Neural cell (in vitro differentiated cells): Measurements from ENCODE around the gene ANKRD45. TPM values are rescaled to one million over a fixed set of nuclear protein-coding genes. Genes with fewer than 3 reads are reported as not detected.
"Not testable (repeated sequence)": the region's sequence is repeated elsewhere in the genome, so short reads cannot be mapped to it uniquely, and the experiment has no call there.

ENCODE experiments used
- H2AFZ ChIP-seq: fragments of 200-600, 300-800 bp; sonication (generic), shearing (Covaris generic); 2 replicates; pipeline ENCODE4 v1.6.0; 2014; ENCODE audit warnings: low read depth, mild to moderate bottlenecking, antibody characterized with exemption, low read length, moderate library complexity
- H3F3A ChIP-seq: fragments of 200-600 bp; shearing (Covaris generic); 2 replicates; pipeline ENCODE4 v1.6.1; 2016; ENCODE audit warnings: mild to moderate bottlenecking, moderate library complexity, mixed read lengths, antibody characterized with exemption, low read length; ENCODE audit not compliant: insufficient read depth, poor library complexity, severe bottlenecking
- H3K27ac ChIP-seq: fragments of 200-600, 300-800 bp; sonication (generic), shearing (Covaris generic); 2 replicates; pipeline ENCODE4 v1.5.1; 2014; ENCODE audit warnings: mild to moderate bottlenecking, low read length, moderate library complexity
- H3K27me3 ChIP-seq: fragments of 300-800, 200-600 bp; sonication (generic), shearing (Covaris generic); 2 replicates; pipeline ENCODE4 v1.6.0; 2014; ENCODE audit warnings: mild to moderate bottlenecking, low read depth, low read length, moderate library complexity; ENCODE audit not compliant: insufficient read depth
- H3K36me3 ChIP-seq: fragments of 300-800, 200-600 bp; sonication (generic), shearing (Covaris generic); 2 replicates; pipeline ENCODE4 v1.5.1; 2014; ENCODE audit warnings: mild to moderate bottlenecking, antibody characterized with exemption, low read length, moderate library complexity; ENCODE audit not compliant: insufficient read depth
- H3K4me2 ChIP-seq: fragments of 300-800, 200-600 bp; sonication (generic), shearing (Covaris generic); 2 replicates; pipeline ENCODE4 v1.6.0; 2014; ENCODE audit warnings: mild to moderate bottlenecking, low read length
- H3K4me3 ChIP-seq: fragments of 300-800, 200-600 bp; sonication (generic), shearing (Covaris generic); 2 replicates; pipeline ENCODE4 v1.5.1; 2014; ENCODE audit warnings: mild to moderate bottlenecking, low read length, moderate library complexity
- H3K79me2 ChIP-seq: fragments of 200-600 bp; shearing (Covaris generic); replicated peaks from 2 replicates; pipeline ENCODE4 v1.6.0; 2014; ENCODE audit warnings: mild to moderate bottlenecking, low read length, moderate library complexity; ENCODE audit not compliant: insufficient read depth
- H3K9ac ChIP-seq: fragments of 300-800, 200-600 bp; sonication (generic), shearing (Covaris generic); 2 replicates; pipeline ENCODE4 v1.6.1; 2016; ENCODE audit warnings: mild to moderate bottlenecking, low read length, mixed read lengths
- H3K9me2 ChIP-seq: fragments of 200-600 bp; shearing (Covaris generic); 2 replicates; pipeline ENCODE4 v1.6.1; 2016; ENCODE audit warnings: mild to moderate bottlenecking, low read length, mixed read lengths; ENCODE audit not compliant: insufficient read depth
- H3K9me3 ChIP-seq: fragments of 200-600, 300-800 bp; sonication (generic), shearing (Covaris generic); 2 replicates; pipeline ENCODE4 v1.6.1; 2016; ENCODE audit warnings: mild to moderate bottlenecking, mixed run types, low read length, moderate library complexity, mixed read lengths
- H4K20me1 ChIP-seq: fragments of 200-600 bp; shearing (Covaris generic); 2 replicates; pipeline ENCODE4 v1.6.1; 2016; ENCODE audit warnings: mild to moderate bottlenecking, mixed run types; ENCODE audit not compliant: insufficient read depth
- EP300 ChIP-seq: fragments of 450-650 bp; conservative IDR thresholded peaks from 2 replicates; pipeline ENCODE4 v1.6.1; 2014; ENCODE audit warnings: antibody characterized with exemption, mild to moderate bottlenecking, moderate library complexity; ENCODE audit not compliant: poor library complexity, severe bottlenecking
- EZH2 ChIP-seq: fragments of 200-600, 300-800 bp; shearing (Covaris generic), sonication (generic); IDR thresholded peaks from 2 replicates; pipeline ENCODE4 v1.6.1; 2014; ENCODE audit warnings: antibody characterized with exemption, low read length, borderline replicate concordance, mild to moderate bottlenecking; ENCODE audit not compliant: insufficient read depth, poor library complexity, severe bottlenecking
- MXI1 ChIP-seq: fragments of 450-650 bp; conservative IDR thresholded peaks from 2 replicates; pipeline ENCODE4 v1.6.1; 2014; ENCODE audit warnings: antibody characterized with exemption, mild to moderate bottlenecking; ENCODE audit not compliant: poor library complexity, severe bottlenecking
- POLR2AphosphoS5 ChIP-seq: IDR thresholded peaks from 2 replicates; pipeline ENCODE4 v1.6.1; 2012
- RAD21 ChIP-seq: fragments of 450-650 bp; conservative IDR thresholded peaks from 2 replicates; pipeline ENCODE4 v1.6.1; 2014; ENCODE audit warnings: antibody characterized with exemption, mild to moderate bottlenecking, moderate library complexity
- REST ChIP-seq: IDR thresholded peaks from 2 replicates; pipeline ENCODE4 v1.6.1; 2012; ENCODE audit warnings: borderline replicate concordance
- SMC3 ChIP-seq: fragments of 450-650 bp; conservative IDR thresholded peaks from 2 replicates; pipeline ENCODE4 v1.6.1; 2014; ENCODE audit warnings: antibody characterized with exemption, mild to moderate bottlenecking, moderate library complexity; ENCODE audit not compliant: poor library complexity
- TAF1 ChIP-seq: IDR thresholded peaks from 2 replicates; pipeline ENCODE4 v1.6.1; 2012; ENCODE audit warnings: low read depth
- polyA plus RNA-seq: library from polyadenylated mRNA; depleted of rRNA; stranded (reverse); fragments of >200 nt; gene quantifications from 2 replicates; pipeline ENCODE4 v1.2.3, GENCODE V29; 2014
- TF ChIP-seq, protein P1 (sequence below): fragments of 450-650 bp; IDR thresholded peaks from 2 replicates; pipeline ENCODE4 v1.5.1; 2014; ENCODE audit warnings: antibody characterized with exemption, mild to moderate bottlenecking, moderate library complexity; ENCODE audit not compliant: poor library complexity, severe bottlenecking

ANKRD45 gene
- polyA plus RNA-seq, 1 donor from 2014 or later, result 8.7 TPM

DNA sequence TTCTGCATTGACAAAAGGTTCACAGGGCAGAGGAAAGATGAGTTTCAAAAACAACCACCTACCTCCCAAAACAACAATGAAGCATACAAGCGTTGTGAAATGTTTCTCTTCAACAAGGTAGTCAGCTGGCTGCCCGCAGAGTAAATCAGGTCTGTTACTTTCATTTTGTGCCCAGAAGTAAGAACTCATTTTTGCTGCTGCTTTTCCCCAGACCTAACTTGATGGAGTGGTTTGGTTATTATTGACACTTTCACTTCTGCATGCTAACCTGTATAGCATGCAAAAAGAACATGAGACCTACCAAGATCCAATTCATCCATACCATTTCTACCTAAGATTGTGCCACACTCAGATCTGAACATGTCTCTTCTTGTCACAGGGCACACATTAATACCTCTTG lies 68.1 kb downstream of the ANKRD45 start:
- no peaks in the 10 kb centered on the region for H3F3A ChIP-seq
- no peak overlapping the region for H3K27ac ChIP-seq
- H4K20me1 ChIP-seq, result no peaks in the 10 kb centered on the region
- H3K27me3 ChIP-seq, result no peaks in the 10 kb centered on the region
- H3K36me3 ChIP-seq, result no peaks in the 10 kb centered on the region
- H3K4me2 ChIP-seq, result no peak overlapping the region
- H3K9ac ChIP-seq, result no peak overlapping the region
- H3K9me2 ChIP-seq, result no peaks in the 10 kb centered on the region
- H3K79me2 ChIP-seq, result no peaks in the 10 kb centered on the region
- H2AFZ ChIP-seq, result no peak overlapping the region
- TF ChIP-seq, protein P1, sequence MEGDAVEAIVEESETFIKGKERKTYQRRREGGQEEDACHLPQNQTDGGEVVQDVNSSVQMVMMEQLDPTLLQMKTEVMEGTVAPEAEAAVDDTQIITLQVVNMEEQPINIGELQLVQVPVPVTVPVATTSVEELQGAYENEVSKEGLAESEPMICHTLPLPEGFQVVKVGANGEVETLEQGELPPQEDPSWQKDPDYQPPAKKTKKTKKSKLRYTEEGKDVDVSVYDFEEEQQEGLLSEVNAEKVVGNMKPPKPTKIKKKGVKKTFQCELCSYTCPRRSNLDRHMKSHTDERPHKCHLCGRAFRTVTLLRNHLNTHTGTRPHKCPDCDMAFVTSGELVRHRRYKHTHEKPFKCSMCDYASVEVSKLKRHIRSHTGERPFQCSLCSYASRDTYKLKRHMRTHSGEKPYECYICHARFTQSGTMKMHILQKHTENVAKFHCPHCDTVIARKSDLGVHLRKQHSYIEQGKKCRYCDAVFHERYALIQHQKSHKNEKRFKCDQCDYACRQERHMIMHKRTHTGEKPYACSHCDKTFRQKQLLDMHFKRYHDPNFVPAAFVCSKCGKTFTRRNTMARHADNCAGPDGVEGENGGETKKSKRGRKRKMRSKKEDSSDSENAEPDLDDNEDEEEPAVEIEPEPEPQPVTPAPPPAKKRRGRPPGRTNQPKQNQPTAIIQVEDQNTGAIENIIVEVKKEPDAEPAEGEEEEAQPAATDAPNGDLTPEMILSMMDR, result no peak
- TF ChIP-seq EZH2 (no peak), POLR2AphosphoS5 (no peak), EP300 (no peak), SMC3 (no peak), MXI1 (no peak), RAD21 (no peak), TAF1 (no peak), REST (no peak)
- H3K4me3 ChIP-seq, result no peak overlapping the region
- H3K9me3 ChIP-seq, result no peaks in the 10 kb centered on the region

DNA sequence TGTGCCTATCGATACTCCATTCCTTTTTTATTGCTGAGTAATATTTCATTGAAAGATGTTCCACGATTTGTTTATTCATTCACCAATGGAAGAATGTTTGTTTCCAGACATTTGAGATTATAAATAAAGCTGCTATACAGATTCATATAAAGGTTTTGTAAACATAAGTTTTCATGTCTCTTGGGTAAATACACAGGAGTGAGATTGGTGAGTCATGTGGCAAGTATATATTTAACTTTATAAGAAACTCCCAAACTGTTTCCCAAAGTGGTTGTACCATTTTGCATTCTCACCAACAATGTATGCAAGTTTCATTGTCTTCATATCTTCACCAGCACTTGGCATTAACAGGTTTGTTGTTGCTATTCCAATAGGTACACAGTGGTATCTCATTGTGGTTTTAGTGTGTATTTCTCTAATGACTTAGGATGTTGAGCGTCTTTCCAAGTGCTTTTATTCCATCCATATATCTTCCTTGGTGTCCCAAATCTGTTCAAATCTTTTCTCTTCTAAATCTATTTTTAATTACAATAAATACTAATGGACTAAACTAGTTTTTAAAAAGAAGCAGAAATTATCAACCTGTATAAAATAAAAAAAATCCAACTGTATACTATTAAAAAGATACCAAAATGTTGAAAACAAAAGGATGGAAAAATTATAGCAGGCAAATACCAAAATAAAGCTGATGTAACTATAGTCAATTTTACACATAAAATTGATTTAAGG lies 73.4 kb downstream of the ANKRD45 start:
- H3F3A ChIP-seq, result no peaks in the 10 kb centered on the region
- H4K20me1 ChIP-seq, result no peaks in the 10 kb centered on the region
- no peak overlapping the region for H2AFZ ChIP-seq
- no peaks in the 10 kb centered on the region for H3K9me2 ChIP-seq
- H3K4me3 ChIP-seq, result no peak overlapping the region
- H3K79me2 ChIP-seq, result no peaks in the 10 kb centered on the region
- H3K9me3 ChIP-seq, result no peaks in the 10 kb centered on the region
- no peak for TF ChIP-seq EZH2
- TF ChIP-seq RAD21, result no peak
- TF ChIP-seq, protein P1, result no peak
- TF ChIP-seq EP300, result no peak
- TF ChIP-seq SMC3, result no peak
- TF ChIP-seq REST, result no peak
- no peak for TF ChIP-seq TAF1
- no peak for TF ChIP-seq POLR2AphosphoS5
- no peak for TF ChIP-seq MXI1
- no peak overlapping the region for H3K9ac ChIP-seq
- no peaks in the 10 kb centered on the region for H3K27me3 ChIP-seq
- H3K27ac ChIP-seq, result no peak overlapping the region
- H3K36me3 ChIP-seq, result no peaks in the 10 kb centered on the region
- no peak overlapping the region for H3K4me2 ChIP-seq

- not testable (repeated sequence) for H3K4me3 ChIP-seq, H3K9ac ChIP-seq, H3K36me3 ChIP-seq, H3K79me2 ChIP-seq, H3K9me3 ChIP-seq, H3K9me2 ChIP-seq, H3F3A ChIP-seq, H4K20me1 ChIP-seq, H3K27me3 ChIP-seq, H3K4me2 ChIP-seq, H2AFZ ChIP-seq
- peak overlapping the region; percentile 52 for H3K27ac ChIP-seq
These were observed 78.5 kb downstream of the ANKRD45 start for GRCh38 chr1:173591138-173591537.
